Smooth muscle cell of the coronary artery (primary cell): ENCODE results near the gene ZNF682. TPM values are rescaled to one million over a fixed set of nuclear protein-coding genes. Genes with fewer than 3 reads are reported as not detected.

Source experiments
- total RNA-seq: library from RNA; depleted of rRNA; stranded (reverse); fragments of >200 nt; gene quantifications from 2 replicates; pipeline ENCODE4 v1.2.3, GENCODE V29; 2014; ENCODE audit warnings: low replicate concordance

Gene ZNF682
- 1.7 and 1.8 TPM in 2 replicates for total RNA-seq

DNA sequence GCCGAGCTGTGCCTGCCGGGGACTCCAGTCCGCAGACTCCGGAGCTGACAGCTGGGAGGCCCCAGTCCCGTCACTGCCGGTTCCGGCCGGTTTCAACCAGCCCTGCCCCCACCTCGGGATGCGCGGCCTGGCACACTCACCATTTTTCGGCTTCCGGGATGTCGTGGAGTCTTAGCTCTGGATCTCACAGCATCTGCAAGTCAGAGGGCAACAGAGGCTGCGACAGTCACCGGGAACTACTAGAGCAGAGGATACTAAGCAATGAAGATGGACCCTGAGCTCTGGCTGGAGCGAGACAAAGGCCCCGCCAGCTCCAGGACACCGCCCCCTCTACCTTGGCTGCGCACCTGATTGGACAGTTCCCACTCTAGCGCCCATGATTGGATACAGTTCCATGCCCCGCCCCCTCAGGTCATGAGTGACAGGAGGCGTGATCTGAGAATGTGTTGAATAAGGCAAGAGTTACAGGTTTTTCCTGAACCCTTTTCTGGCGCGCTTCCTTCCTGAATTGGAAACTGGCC lies at the start of gene ZNF682:
Gene ZNF682, minus strand, starts transcription at position 303 of the 521 bp plus-strand sequence. Its CDS starts 160 bp downstream, at position 143.

GRCh38 chr19:20077791-20078463 lies 38.6 kb upstream of the ZNF682 start, which contains the start of gene ZNF90:
Gene ZNF90 (plus strand): TSS chr19:20078000. CDS start chr19:20078133, 133 bp downstream.

Other genes with a start within 250 kb of the ZNF682 start
- gene ZNF506, start 217.8 kb downstream of the ZNF682 start, total RNA-seq: 7.6 and 7.8 TPM in 2 replicates
- 1.1 and 2.7 TPM in 2 replicates for gene ZNF253, start 173.6 kb downstream of the ZNF682 start, total RNA-seq
- gene ZNF93, start 138.6 kb downstream of the ZNF682 start, total RNA-seq: 1.5 and 3.2 TPM in 2 replicates
- 0.68 and 1.6 TPM in 2 replicates for gene ZNF90, start 38.5 kb upstream of the ZNF682 start, total RNA-seq
- gene ZNF486, start 127.7 kb upstream of the ZNF682 start, total RNA-seq: 2.7 and 3.4 TPM in 2 replicates